ENCODE results near the gene REM2.
"Not testable (repeated sequence)": the region's sequence is repeated elsewhere in the genome, so short reads cannot be mapped to it uniquely, and the experiment has no call there.

REM2 gene

GRCh38 chr14:22898302-22899090 is 15.5 kb downstream of the REM2 start:
- DNase-seq = peak; percentile 31

GRCh38 chr14:22900081-22900799 is 17.2 kb downstream of the REM2 start:
- peak; percentile 63 for DNase-seq

DNA sequence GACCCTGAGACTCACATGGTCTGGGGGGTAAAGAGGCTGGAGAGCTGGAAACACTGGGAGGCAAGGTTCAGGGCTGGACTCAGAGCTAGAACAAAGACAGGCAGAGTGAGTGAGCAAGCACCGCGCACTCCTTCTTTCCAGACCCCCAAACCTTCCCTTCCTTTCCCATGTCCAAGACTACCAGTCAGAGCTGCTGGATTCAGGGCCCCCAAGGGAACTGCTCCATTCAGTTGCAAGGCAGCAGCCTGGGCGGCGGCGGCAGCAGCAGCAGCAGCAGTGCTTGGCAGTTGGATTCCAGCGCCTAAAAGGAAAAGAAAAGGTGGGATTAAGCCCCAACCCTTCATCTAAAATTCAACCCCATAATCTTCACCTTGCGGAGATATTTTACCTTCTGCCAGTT is 18.8 kb downstream of the REM2 start:
- DNase-seq = no peak

DNA sequence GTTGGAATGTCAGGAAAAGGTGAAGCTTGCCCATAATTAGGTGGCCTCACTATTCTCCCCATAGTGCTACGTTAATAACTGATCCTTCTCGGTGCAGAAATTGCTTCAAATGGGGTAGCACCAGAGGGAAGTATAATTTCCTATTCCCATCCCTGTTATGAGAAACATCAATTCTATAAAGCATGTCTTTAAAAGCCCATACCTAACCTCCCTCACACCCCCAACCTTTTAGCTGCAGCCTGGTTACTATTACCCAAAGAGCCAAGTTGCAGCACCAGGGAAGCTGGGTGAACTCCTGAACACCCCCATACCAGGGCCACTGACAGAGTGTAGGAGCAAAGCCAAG is 20.7 kb downstream of the REM2 start:
- DNase-seq = no peak

DNA sequence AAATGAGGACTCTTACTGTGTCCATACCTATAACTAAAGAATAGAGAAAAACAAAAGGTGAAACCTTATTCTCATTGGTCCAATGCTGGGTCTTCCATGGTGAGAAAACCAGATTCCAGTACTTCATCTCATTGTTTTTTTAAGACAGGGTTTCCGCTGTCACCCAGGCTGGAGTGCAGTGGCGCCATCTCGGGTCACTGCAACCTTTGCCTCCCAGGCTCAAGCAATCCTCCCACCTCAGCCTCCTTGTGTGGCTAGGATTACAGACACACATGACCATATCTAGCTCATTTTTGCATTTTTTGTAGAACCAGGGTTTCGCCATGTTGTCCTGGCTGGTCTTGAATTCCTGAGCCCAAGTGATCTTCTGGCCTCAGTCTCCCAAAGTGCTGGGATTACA is 22.6 kb downstream of the REM2 start:
- DNase-seq = no peak

DNA sequence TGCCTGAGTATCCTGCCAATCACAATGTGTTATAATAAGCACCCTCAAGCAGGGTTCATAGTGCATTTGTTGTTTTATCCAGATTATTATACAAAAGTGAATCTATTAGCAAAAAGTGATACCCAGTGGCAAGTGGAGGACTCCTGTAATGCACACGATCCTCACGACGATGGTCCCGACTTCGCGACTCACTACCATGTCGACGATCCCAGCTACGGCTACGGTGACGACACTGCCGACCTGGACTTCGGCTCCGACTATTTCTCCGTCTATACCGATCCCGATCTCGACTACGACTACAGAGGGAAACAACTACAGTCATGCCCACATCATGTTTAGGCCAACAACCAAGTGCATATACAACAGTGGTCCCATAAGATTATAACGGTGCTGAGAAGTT is 23.1 kb downstream of the REM2 start:
- no peak for DNase-seq

- DNase-seq = no peak
These were observed 24.4 kb downstream of the REM2 start for GRCh38 chr14:22907429-22907828.

DNA sequence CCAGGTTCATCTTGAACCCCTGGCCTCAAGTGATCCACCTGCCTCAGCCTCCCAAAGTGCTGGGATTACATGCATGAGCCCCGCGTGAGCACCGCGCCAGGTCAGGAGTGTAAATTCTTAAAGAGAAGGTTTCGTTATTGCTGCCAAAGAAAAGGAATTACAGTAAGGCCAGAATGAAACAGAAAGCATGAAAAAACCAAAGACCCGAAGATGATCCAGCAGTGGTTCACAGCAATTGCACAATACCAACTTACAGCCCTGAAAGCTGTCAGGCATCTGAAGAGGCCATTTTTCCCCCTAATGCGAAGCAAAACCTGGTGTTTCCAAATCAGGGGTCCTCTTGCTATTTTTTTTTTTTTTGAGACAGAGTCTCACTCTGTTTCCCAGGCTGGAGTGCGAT is 25.6 kb downstream of the REM2 start:
- no peak for DNase-seq

DNA sequence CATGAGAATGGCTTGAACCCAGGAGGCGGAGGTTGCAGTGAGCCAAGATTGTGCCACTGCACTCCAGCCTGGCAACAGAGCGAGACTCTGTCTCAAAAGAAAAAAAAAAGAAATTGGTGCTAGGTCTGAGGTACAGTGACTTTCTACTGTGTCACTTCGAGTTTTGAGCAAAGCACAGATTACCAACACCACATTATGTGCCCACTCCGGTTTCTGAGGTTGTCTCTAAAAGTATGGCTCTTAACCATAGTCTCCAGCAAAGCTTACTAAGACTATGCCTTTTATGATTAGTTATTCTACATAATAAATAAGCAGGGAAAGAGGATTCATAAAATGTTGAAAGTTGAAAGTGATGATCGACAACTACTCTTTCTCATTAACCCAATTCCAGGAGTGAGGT is 27.9 kb downstream of the REM2 start:
- DNase-seq = no peak

GRCh38 chr14:22914836-22915235 is 31.8 kb downstream of the REM2 start:
- not testable (repeated sequence) for DNase-seq

GRCh38 chr14:22915886-22916521 is 33.0 kb downstream of the REM2 start:
- no peak for DNase-seq

GRCh38 chr14:22918804-22919600 is 36.0 kb downstream of the REM2 start, which contains the start of gene RBM23:
Gene RBM23, minus strand, starts transcription at chr14:22919149.
- peak; percentile 99 for DNase-seq

DNA sequence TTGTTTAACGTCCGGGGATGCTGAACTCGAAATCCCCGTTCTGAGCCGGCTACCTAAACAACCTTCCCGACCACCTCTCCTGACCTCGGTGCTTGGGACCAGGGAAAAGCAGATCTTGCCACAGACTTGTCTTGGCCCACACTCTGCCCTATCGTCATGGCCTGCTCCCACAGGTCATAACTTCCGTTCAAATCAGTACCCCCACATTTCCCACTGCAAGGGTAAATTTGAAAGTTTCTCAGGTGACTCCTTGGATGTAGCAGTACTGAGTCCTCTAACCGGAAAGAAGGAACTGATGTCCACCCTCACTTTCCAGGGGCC is 36.5 kb downstream of the REM2 start:
- DNase-seq = no peak

- no peak for DNase-seq
These were observed 37.7 kb downstream of the REM2 start for GRCh38 chr14:22920697-22921096.

DNA sequence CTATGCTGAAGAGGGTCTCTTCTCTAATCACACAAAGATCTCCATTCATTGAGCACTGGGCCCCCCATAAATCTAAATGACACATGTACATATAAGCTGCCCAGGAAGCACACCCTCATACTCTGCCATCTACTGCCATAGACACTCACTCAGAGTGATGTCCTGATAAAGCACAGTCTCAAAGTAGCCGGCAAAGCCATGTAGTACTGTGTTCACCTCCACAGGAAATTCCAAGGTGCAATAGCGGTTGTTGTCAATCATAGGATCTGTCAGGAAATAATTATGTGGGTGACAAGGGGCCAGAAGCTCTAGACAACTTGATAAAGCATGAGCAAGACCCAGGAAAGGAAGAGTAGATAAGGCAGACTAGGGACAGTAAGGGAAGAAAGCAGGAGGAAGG is 39.3 kb downstream of the REM2 start:
- DNase-seq = no peak

DNA sequence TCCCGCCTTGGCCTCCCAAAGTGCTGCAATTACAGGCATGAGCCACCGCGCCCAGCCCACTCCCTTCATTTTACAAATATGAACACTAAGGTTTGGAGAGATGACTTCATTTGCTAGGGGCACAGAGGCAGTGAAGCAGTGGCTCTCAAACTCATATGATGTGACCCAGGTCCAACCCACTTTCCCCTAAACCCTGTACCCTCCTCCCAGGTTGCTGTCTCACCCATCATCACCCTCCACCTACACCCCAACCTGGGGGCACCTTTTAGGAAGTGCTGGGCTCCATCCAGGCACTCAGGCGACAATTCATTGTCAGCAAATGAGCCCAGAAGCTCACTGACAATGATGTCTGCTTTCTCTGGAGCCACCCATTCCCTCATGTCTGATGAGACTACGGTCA is 40.7 kb downstream of the REM2 start:
- no peak for DNase-seq

GRCh38 chr14:22925513-22925912 is 42.5 kb downstream of the REM2 start:
- DNase-seq = no peak

GRCh38 chr14:22926316-22926715 is 43.3 kb downstream of the REM2 start:
- DNase-seq = no peak

- no peak for DNase-seq
These were observed 45.4 kb downstream of the REM2 start for GRCh38 chr14:22928237-22929103.

DNA sequence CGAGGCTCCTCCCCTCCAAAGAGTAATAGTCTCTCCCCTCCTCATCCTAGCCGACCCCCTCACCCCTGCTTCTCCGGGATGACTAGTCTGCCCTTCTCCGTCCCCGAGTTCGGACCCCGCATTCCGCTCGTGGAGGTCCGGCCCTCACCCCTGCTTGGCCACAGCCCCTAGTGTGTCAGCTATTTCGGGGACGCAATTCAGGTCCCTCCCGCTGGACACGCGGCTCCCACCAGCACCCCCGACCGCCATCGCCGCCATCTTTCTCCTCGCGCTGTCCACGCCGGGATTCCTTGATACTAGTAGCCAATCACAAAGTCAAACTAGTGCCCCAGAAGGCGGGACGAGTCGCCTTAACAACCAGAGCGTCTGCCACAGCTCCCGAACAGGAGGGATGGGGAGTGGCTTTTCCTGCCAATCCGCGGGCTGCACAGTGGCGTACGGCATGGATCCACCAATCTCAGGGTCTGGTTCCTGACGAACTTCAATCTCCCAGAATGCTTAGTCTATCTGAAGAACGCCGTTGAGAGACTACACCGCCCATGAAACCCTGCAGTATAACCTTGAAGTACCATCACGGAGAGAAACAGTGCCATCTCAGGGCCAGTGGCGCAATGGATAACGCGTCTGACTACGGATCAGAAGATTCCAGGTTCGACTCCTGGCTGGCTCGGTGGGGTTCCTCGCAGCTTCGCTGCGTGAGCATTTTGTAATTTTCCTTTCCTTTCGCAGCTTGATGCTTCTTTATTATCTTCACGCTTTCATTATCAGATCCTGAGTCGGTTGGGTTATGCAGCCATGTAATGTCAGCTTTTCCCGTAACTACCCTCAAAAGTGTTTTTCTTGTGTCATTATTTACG is 46.3 kb downstream of the REM2 start, which contains the start of gene PRMT5:
Gene PRMT5 (minus strand): TSS at position 273 of the 857 bp plus-strand sequence. CDS start 15 bp downstream, at position 258.
- peak; percentile 99 for DNase-seq

DNA sequence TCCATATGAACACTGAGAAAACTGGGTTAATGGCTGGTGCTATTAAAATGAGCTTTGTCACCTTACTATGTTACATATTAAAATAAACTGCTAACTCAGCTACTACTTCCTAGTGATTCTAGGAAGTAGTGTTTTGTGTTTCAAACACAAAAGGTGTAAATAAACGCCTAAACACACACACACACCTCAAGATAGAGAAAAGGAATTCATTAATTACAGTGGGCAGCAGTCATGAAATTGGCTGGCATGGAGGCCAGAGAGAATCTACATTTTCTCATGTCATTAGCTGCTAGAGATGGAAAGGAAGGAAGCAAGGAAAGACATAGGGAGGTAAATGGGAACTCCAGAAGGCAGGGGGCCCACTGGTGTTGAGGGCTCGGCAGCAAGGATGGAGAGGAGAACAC is 46.9 kb downstream of the REM2 start:
- DNase-seq = no peak

All from activated CD4-positive, alpha-beta T cell treated with anti-CD3 and anti-CD28 coated beads, Interleukin-2, amount 50 U/mL, for 16 hours (primary cell).